Astrocyte (in vitro differentiated cells and primary cell): ENCODE measurements around the gene ECSCR. TPM values are rescaled to one million over a fixed set of nuclear protein-coding genes. Genes with fewer than 3 reads are reported as not detected.
A peak's percentile ranks its signal among the peaks of the same experiment; 100 is the strongest.

Experiments used
- DNase-seq: peaks from one replicate; pipeline ENCODE4 v3.0.0-alpha.2; 2010; ENCODE audit warnings: low read depth
- FAIRE-seq: peaks from 2 replicates; lab custom pipeline; 2011; peaks lifted over from hg19 to GRCh38; lab: Jason Lieb, UNC
- H2AFZ ChIP-seq: 2 replicates; pipeline ENCODE4 v1.6.0; 2012; ENCODE audit warnings: low read depth, low read length, inconsistent platforms
- H3K27ac ChIP-seq: 2 replicates; pipeline ENCODE4 v1.5.1; 2011; ENCODE audit warnings: low read depth, low read length, inconsistent platforms
- H3K27me3 ChIP-seq: 2 replicates; pipeline ENCODE4 v1.6.0; 2011; ENCODE audit warnings: low read length, inconsistent platforms; ENCODE audit not compliant: insufficient read depth
- H3K36me3 ChIP-seq: 2 replicates; pipeline ENCODE4 v1.5.1; 2011; ENCODE audit warnings: low read length, inconsistent platforms; ENCODE audit not compliant: insufficient read depth
- H3K4me1 ChIP-seq: 2 replicates; pipeline ENCODE4 v1.5.1; 2011; ENCODE audit warnings: low read length, inconsistent platforms; ENCODE audit not compliant: insufficient read depth
- H3K4me2 ChIP-seq: 2 replicates; pipeline ENCODE4 v1.6.0; 2012; ENCODE audit warnings: low read length, inconsistent platforms
- H3K4me3 ChIP-seq: 2 replicates; pipeline ENCODE4 v1.5.1; 2011; ENCODE audit warnings: low read depth, mild to moderate bottlenecking, low read length, inconsistent platforms; ENCODE audit not compliant: insufficient read depth
- H3K79me2 ChIP-seq: 2 replicates; pipeline ENCODE4 v1.6.0; 2012; ENCODE audit warnings: mild to moderate bottlenecking, low read length, inconsistent platforms; ENCODE audit not compliant: insufficient read depth
- H3K9ac ChIP-seq: 2 replicates; pipeline ENCODE4 v1.6.0; 2012; ENCODE audit warnings: mild to moderate bottlenecking, low read length, inconsistent platforms
- H3K9me3 ChIP-seq: 2 replicates; pipeline ENCODE4 v1.5.1; 2012; ENCODE audit warnings: low read depth, mild to moderate bottlenecking, low read length, inconsistent platforms; ENCODE audit not compliant: insufficient read depth
- H4K20me1 ChIP-seq: 2 replicates; pipeline ENCODE4 v1.6.0; 2012; ENCODE audit warnings: low read length, inconsistent platforms; ENCODE audit not compliant: insufficient read depth
- H3K27ac Mint-ChIP-seq: one replicate; pipeline ENCODE4 v1.8.0; 2021; ENCODE audit warnings: mild to moderate bottlenecking, mixed read lengths; ENCODE audit not compliant: unreplicated experiment
- H3K27me3 Mint-ChIP-seq: one replicate; pipeline ENCODE4 v1.8.0; 2021; ENCODE audit warnings: low read depth, mixed read lengths; ENCODE audit not compliant: unreplicated experiment
- H3K36me3 Mint-ChIP-seq: one replicate; pipeline ENCODE4 v1.8.0; 2021; ENCODE audit warnings: low read depth, mixed read lengths; ENCODE audit not compliant: unreplicated experiment
- H3K4me1 Mint-ChIP-seq: one replicate; pipeline ENCODE4 v1.8.0; 2021; ENCODE audit warnings: low read depth, mixed read lengths; ENCODE audit not compliant: unreplicated experiment
- H3K4me3 Mint-ChIP-seq: one replicate; pipeline ENCODE4 v1.8.0; 2021; ENCODE audit warnings: mild to moderate bottlenecking, moderate library complexity, mixed read lengths; ENCODE audit not compliant: unreplicated experiment
- H3K9me3 Mint-ChIP-seq: one replicate; pipeline ENCODE4 v1.8.0; 2021; ENCODE audit warnings: mild to moderate bottlenecking, mixed read lengths; ENCODE audit not compliant: unreplicated experiment
- EZH2 ChIP-seq: IDR thresholded peaks from 2 replicates; pipeline ENCODE4 v1.6.1; 2012; ENCODE audit warnings: mild to moderate bottlenecking, low read length, inconsistent platforms; ENCODE audit not compliant: insufficient read depth
- total RNA-seq: library from RNA; stranded (reverse); gene quantifications from 2 replicates; pipeline ENCODE4 v1.2.1, GENCODE V29; 2021
- TF ChIP-seq, protein P1 (sequence below): IDR thresholded peaks from 2 replicates; pipeline ENCODE4 v1.5.1; 2011; ENCODE audit warnings: low read depth, mild to moderate bottlenecking, inconsistent platforms, low read length, moderate library complexity; ENCODE audit not compliant: insufficient read depth

The ECSCR gene
- total RNA-seq, 1 donor from 2014 or later: 1.00 TPM

- Histone ChIP-seq H3K4me2 (no peak overlapping the region), H4K20me1 (no peaks in the 10 kb centered on the region), H2AFZ (no peak overlapping the region), H3K4me3 (no peak overlapping the region), H3K79me2 (peaks cover 5% of the 10 kb centered on the region), H3K36me3 (peaks cover 6% of the 10 kb centered on the region), H3K27ac (no peak overlapping the region), H3K27me3 (no peaks in the 10 kb centered on the region), H3K9ac (no peak overlapping the region), H3K9me3 (no peaks in the 10 kb centered on the region), H3K4me1 (peaks cover 8% of the 10 kb centered on the region)
- Mint-ChIP-seq H3K27me3 (peaks cover 45% of the 10 kb centered on the region), H3K27ac (no peak overlapping the region), H3K4me3 (no peak overlapping the region), H3K9me3 (no peaks in the 10 kb centered on the region), H3K36me3 (no peaks in the 10 kb centered on the region), H3K4me1 (peaks cover 11% of the 10 kb centered on the region)
- no peak for FAIRE-seq
- TF ChIP-seq EZH2: no peak
- TF ChIP-seq, protein P1, sequence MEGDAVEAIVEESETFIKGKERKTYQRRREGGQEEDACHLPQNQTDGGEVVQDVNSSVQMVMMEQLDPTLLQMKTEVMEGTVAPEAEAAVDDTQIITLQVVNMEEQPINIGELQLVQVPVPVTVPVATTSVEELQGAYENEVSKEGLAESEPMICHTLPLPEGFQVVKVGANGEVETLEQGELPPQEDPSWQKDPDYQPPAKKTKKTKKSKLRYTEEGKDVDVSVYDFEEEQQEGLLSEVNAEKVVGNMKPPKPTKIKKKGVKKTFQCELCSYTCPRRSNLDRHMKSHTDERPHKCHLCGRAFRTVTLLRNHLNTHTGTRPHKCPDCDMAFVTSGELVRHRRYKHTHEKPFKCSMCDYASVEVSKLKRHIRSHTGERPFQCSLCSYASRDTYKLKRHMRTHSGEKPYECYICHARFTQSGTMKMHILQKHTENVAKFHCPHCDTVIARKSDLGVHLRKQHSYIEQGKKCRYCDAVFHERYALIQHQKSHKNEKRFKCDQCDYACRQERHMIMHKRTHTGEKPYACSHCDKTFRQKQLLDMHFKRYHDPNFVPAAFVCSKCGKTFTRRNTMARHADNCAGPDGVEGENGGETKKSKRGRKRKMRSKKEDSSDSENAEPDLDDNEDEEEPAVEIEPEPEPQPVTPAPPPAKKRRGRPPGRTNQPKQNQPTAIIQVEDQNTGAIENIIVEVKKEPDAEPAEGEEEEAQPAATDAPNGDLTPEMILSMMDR: no peak
- no peak for DNase-seq
These were observed 13.5 kb upstream of the ECSCR start for GRCh38 chr5:139475865-139476617.

- TF ChIP-seq, protein P1: no peak
- no peak for TF ChIP-seq EZH2
- peaks cover 6% of the 10 kb centered on the region for H3K36me3 ChIP-seq
- no peak overlapping the region for H3K4me3 Mint-ChIP-seq
- H3K9me3 ChIP-seq: no peaks in the 10 kb centered on the region
- H4K20me1 ChIP-seq: no peaks in the 10 kb centered on the region
- no peaks in the 10 kb centered on the region for H3K36me3 Mint-ChIP-seq
- H3K27me3 ChIP-seq: no peaks in the 10 kb centered on the region
- no peak overlapping the region for H3K27ac ChIP-seq
- no peak overlapping the region for H3K4me3 ChIP-seq
- H3K4me1 Mint-ChIP-seq: peaks cover 11% of the 10 kb centered on the region
- H3K79me2 ChIP-seq: no peaks in the 10 kb centered on the region
- H3K9ac ChIP-seq: no peak overlapping the region
- H3K4me2 ChIP-seq: no peak overlapping the region
- peak; percentile 58 for DNase-seq
- FAIRE-seq: no peak
- H3K27me3 Mint-ChIP-seq: peaks cover 45% of the 10 kb centered on the region
- H3K9me3 Mint-ChIP-seq: no peaks in the 10 kb centered on the region
- H3K27ac Mint-ChIP-seq: no peak overlapping the region
- H2AFZ ChIP-seq: no peak overlapping the region
- peaks cover 4% of the 10 kb centered on the region for H3K4me1 ChIP-seq
These were observed 12.6 kb upstream of the ECSCR start for GRCh38 chr5:139474890-139475791.
